GM12878 (cell line): ENCODE measurements around the gene POLR3G.

Source experiments
- CHD1 ChIP-seq: IDR thresholded peaks from 2 replicates; pipeline ENCODE4 v1.6.1; 2012; ENCODE audit warnings: low read depth, low read length, improper control_type of control experiment
- CTCF ChIP-seq, 3 experiments: IDR thresholded peaks in 2 of 3; conservative IDR thresholded peaks in 1 of 3; 2 replicates each; pipeline ENCODE4 v1.5.1; 2011; ENCODE audit warnings: low read depth in 3 of 3, low read length in 3 of 3, mild to moderate bottlenecking in 3 of 3, control low read depth in 2 of 3, moderate library complexity in 2 of 3, inconsistent platforms in 1 of 3, mixed read lengths in 1 of 3; ENCODE audit not compliant: control insufficient read depth in 2 of 3, insufficient read depth in 1 of 3; ENCODE audit errors: extremely low read depth in 1 of 3
- E2F4 ChIP-seq: IDR thresholded peaks from 2 replicates; pipeline ENCODE4 v1.6.1; 2012; ENCODE audit warnings: low read depth, low read length, improper control_type of control experiment
- MEF2A ChIP-seq: IDR thresholded peaks from 2 replicates; pipeline ENCODE4 v1.6.1; 2011; ENCODE audit warnings: low read depth, mild to moderate bottlenecking, low read length, moderate library complexity; ENCODE audit not compliant: insufficient read depth
- NR2C1 ChIP-seq: fragments of 450-650 bp; IDR thresholded peaks from 2 replicates; pipeline ENCODE4 v1.6.1; 2017; ENCODE audit warnings: antibody characterized with exemption, mild to moderate bottlenecking, moderate library complexity
- POLR2A ChIP-seq: IDR thresholded peaks from 2 replicates; pipeline ENCODE4 v1.6.1; 2011; ENCODE audit warnings: low read depth, mild to moderate bottlenecking, low read length
- POLR2AphosphoS5 ChIP-seq: IDR thresholded peaks from 2 replicates; pipeline ENCODE4 v1.6.1; 2011; ENCODE audit warnings: mild to moderate bottlenecking, low read length, inconsistent platforms
- SP1 ChIP-seq: IDR thresholded peaks from one replicate; pipeline ENCODE4 v1.6.1; 2011; ENCODE audit warnings: low read depth, low read length
- TCF7 ChIP-seq: IDR thresholded peaks from 2 replicates; pipeline ENCODE4 v1.6.1; 2014; ENCODE audit warnings: antibody characterized with exemption, borderline replicate concordance
- ZBTB33 ChIP-seq: fragments of 450-650 bp; IDR thresholded peaks from 2 replicates; pipeline ENCODE4 v1.6.1; 2017; ENCODE audit warnings: mild to moderate bottlenecking

- TF ChIP-seq TCF7: no peak
- TF ChIP-seq POLR2AphosphoS5: no peak
- no peak for TF ChIP-seq CTCF (IDR thresholded peaks at IDR 0.05 in 2 of 3, conservative IDR thresholded peaks at IDR 0.05 in 1 of 3; ENCODE audit: control insufficient read depth in 2 of 3, extremely low read depth in 1 of 3, insufficient read depth in 1 of 3, low read depth in 3 of 3, low read length in 3 of 3)
- no peak for TF ChIP-seq MEF2A
- TF ChIP-seq ZBTB33: no peak
- TF ChIP-seq CHD1: no peak
- TF ChIP-seq NR2C1: no peak
- no peak for TF ChIP-seq POLR2A
- TF ChIP-seq E2F4: no peak
- TF ChIP-seq SP1: no peak
Measured at GRCh38 chr5:90553711-90554110, 79.0 kb downstream of the POLR3G start.
